Upper lobe of left lung (tissue), 6 donors: ENCODE measurements around the gene PEX14. TPM values are rescaled to one million over a fixed set of nuclear protein-coding genes. Genes with fewer than 3 reads are reported as not detected.

Experiments
- ATAC-seq, 2 donors: fragments of 200-7000 bp; cut with Tn5 transposase; one replicate each; pipeline ENCODE4 v1.9.1; 2022; ENCODE audit warnings: mild to moderate bottlenecking in 2 of 2, moderate library complexity in 2 of 2; ENCODE audit not compliant: low FRiP score in 2 of 2
- DNase-seq, 2 donors: peaks; one replicate each; pipeline ENCODE4 v3.0.0-alpha.2; 2019 to 2020
- H3K27ac ChIP-seq, 4 donors: fragments of 200-600 bp; sonication (generic); one replicate each; pipeline ENCODE4 v1.5.1; 2016 to 2019
- H3K27me3 ChIP-seq, 4 donors: fragments of 200-600 bp; sonication (generic); one replicate each; pipeline ENCODE4 v1.5.1; 2017 to 2019
- H3K36me3 ChIP-seq, 4 donors: fragments of 200-600 bp; sonication (generic); one replicate each; pipeline ENCODE4 v1.5.1; 2016 to 2019
- H3K4me1 ChIP-seq, 4 donors: fragments of 200-600 bp; sonication (generic); one replicate each; pipeline ENCODE4 v1.5.1; 2018 to 2019
- H3K4me3 ChIP-seq, 4 donors: fragments of 200-600 bp; sonication (generic); one replicate each; pipeline ENCODE4 v1.5.1; 2017 to 2019; ENCODE audit warnings: mild to moderate bottlenecking in 2 of 4, moderate library complexity in 1 of 4
- H3K9me3 ChIP-seq, 4 donors: fragments of 200-600 bp; sonication (generic); one replicate each; pipeline ENCODE4 v1.5.1; 2018 to 2019
- EP300 ChIP-seq, 4 donors: sonication (generic); formaldehyde crosslinking; IDR thresholded peaks; one replicate each; pipeline ENCODE4 v1.5.1; 2017; ENCODE audit warnings: antibody characterized with exemption in 4 of 4, control low read depth in 2 of 4
- POLR2A ChIP-seq, 4 donors: fragments of 450-650 bp; IDR thresholded peaks; one replicate each; pipeline ENCODE4 v1.5.1; 2016 to 2017; ENCODE audit warnings: antibody characterized with exemption in 4 of 4, mild to moderate bottlenecking in 2 of 4
- POLR2AphosphoS5 ChIP-seq, 2 donors: sonication (generic); formaldehyde crosslinking; IDR thresholded peaks; one replicate each; pipeline ENCODE4 v1.5.1; 2017; ENCODE audit warnings: antibody characterized with exemption in 2 of 2
- WGBS, 2 donors: methylation state at CpG; one replicate each; pipeline ENCODE4 v1.1.5; 2017 to 2018; 5-methylcytosine and 5-hydroxymethylcytosine counted together
- total RNA-seq, 6 donors: library from RNA; depleted of rRNA in 4 of 6; stranded (reverse); fragments of >200 nt in 4 of 6; gene quantifications; one replicate each; pipeline versions ENCODE4 v1.1.0 to v1.2.1, GENCODE V29; 2016 to 2021
- TF ChIP-seq, protein P1 (sequence below), 6 experiments: fragments of 450-650 bp in 4 of 6; fragments of 200-600 bp in 2 of 6; sonication (generic) in 2 of 6; IDR thresholded peaks; one replicate each; pipeline ENCODE4 v1.5.1; 2016 to 2019; ENCODE audit warnings: antibody characterized with exemption in 6 of 6
- donor health status: DM: no; HTN: no; CAD: no; lungs with moderate emphysema.
- donor health status: DM: no; HTN: yes; CAD: no; lungs with severe emphysema.

Gene PEX14
- total RNA-seq, 6 donors from 2014 or later = 21.2 to 43.0 (median 29.9) TPM

DNA sequence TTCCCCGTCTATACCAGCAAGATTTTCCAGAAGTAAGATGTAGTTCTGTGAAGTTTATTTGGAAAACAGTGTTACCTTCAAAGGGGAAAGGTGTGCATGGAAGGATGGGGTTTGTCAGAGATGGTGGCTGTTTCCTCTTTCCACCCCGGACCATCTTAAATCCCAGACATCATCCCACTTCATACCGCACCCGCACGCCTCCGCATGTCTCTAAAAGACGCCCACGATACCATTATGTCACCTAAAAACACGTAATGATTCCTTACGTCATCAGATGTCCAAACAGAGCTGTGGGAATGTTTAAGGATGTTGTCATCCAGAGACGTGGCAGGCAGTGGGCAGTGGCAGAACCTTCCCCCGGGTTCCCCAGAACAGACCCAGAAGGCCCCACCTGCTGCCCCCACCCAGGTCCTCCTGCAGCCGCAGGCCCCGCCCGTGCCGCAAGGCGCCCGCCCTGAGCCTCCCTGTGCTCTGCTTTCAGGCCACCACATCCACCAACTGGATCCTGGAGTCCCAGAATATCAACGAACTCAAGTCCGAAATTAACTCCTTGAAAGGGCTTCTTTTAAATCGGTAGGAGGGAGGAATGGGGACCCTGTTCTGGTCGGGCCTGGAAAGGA lies 152.2 kb downstream of the PEX14 start:
- H3K36me3 ChIP-seq = peaks cover 0 to 53% (median 19%) of the 10 kb centered on the region in 4 donors
- DNase-seq (peak; percentile 15 to 71), ATAC-seq (no peak)
- 87 to 89% methylated on average over 17 to 22 of the region's 22 CpGs for WGBS, 2 donors
- no peaks in the 10 kb centered on the region for H3K9me3 ChIP-seq
- no peak overlapping the region for H3K4me3 ChIP-seq
- peaks cover 0 to 13% (median 7%) of the 10 kb centered on the region in 4 donors for H3K4me1 ChIP-seq
- no peaks in the 10 kb centered on the region for H3K27me3 ChIP-seq
- H3K27ac ChIP-seq = peak overlapping the region in 1 of 4 donors; percentile 42
- TF ChIP-seq POLR2A (IDR thresholded peaks at IDR 0.05) (no peak), EP300 (IDR thresholded peaks at IDR 0.05) (no peak), POLR2AphosphoS5 (IDR thresholded peaks at IDR 0.05) (no peak)
- TF ChIP-seq, protein P1, sequence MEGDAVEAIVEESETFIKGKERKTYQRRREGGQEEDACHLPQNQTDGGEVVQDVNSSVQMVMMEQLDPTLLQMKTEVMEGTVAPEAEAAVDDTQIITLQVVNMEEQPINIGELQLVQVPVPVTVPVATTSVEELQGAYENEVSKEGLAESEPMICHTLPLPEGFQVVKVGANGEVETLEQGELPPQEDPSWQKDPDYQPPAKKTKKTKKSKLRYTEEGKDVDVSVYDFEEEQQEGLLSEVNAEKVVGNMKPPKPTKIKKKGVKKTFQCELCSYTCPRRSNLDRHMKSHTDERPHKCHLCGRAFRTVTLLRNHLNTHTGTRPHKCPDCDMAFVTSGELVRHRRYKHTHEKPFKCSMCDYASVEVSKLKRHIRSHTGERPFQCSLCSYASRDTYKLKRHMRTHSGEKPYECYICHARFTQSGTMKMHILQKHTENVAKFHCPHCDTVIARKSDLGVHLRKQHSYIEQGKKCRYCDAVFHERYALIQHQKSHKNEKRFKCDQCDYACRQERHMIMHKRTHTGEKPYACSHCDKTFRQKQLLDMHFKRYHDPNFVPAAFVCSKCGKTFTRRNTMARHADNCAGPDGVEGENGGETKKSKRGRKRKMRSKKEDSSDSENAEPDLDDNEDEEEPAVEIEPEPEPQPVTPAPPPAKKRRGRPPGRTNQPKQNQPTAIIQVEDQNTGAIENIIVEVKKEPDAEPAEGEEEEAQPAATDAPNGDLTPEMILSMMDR (IDR thresholded peaks at IDR 0.05) = no peak

GRCh38 chr1:10628685-10629084 lies 153.9 kb downstream of the PEX14 start:
- ATAC-seq = no peak
- TF ChIP-seq, protein P1 (IDR thresholded peaks at IDR 0.05) = no peak
- TF ChIP-seq POLR2AphosphoS5 (IDR thresholded peaks at IDR 0.05) (no peak), POLR2A (IDR thresholded peaks at IDR 0.05) (no peak), EP300 (IDR thresholded peaks at IDR 0.05) (no peak)
- peak in 1 of 2 donors; percentile 20 for DNase-seq
- H3K9me3 ChIP-seq = no peaks in the 10 kb centered on the region
- peaks cover 0 to 39% (median 13%) of the 10 kb centered on the region in 4 donors for H3K36me3 ChIP-seq
- 65 to 80% methylated on average over 1 to 7 of the region's 7 CpGs for WGBS, 2 donors
- H3K27ac ChIP-seq = peak overlapping the region in 1 of 4 donors; percentile 18
- no peak overlapping the region for H3K4me3 ChIP-seq
- peaks cover 0 to 14% (median 7%) of the 10 kb centered on the region in 4 donors for H3K4me1 ChIP-seq
- H3K27me3 ChIP-seq = no peaks in the 10 kb centered on the region

- 90 to 97% methylated on average over 22 to 25 of the region's 25 CpGs for WGBS, 2 donors
- peak overlapping the region in 1 of 4 donors; percentile 18 for H3K27ac ChIP-seq
- DNase-seq = peak; percentile 19 to 69
- peaks cover 0 to 34% (median 10%) of the 10 kb centered on the region in 4 donors for H3K36me3 ChIP-seq
- H3K27me3 ChIP-seq = no peaks in the 10 kb centered on the region
- peaks cover 3 to 17% (median 9%) of the 10 kb centered on the region in 4 donors for H3K4me1 ChIP-seq
- no peak for ATAC-seq
- H3K9me3 ChIP-seq = no peaks in the 10 kb centered on the region
- H3K4me3 ChIP-seq = no peak overlapping the region
- TF ChIP-seq, protein P1 (IDR thresholded peaks at IDR 0.05) = no peak
- TF ChIP-seq EP300 (IDR thresholded peaks at IDR 0.05) (no peak), POLR2A (IDR thresholded peaks at IDR 0.05) (no peak), POLR2AphosphoS5 (IDR thresholded peaks at IDR 0.05) (no peak)
These were observed 154.5 kb downstream of the PEX14 start for GRCh38 chr1:10629091-10629815.

- no peak overlapping the region for H3K4me3 ChIP-seq
- H3K9me3 ChIP-seq = no peaks in the 10 kb centered on the region
- H3K4me1 ChIP-seq = peaks cover 10 to 25% (median 16%) of the 10 kb centered on the region in 4 donors
- peaks cover 0 to 26% (median 7%) of the 10 kb centered on the region in 4 donors for H3K36me3 ChIP-seq
- 88 to 94% methylated on average over 27 to 30 of the region's 36 CpGs for WGBS, 2 donors
- no peak overlapping the region for H3K27ac ChIP-seq
- ATAC-seq = no peak
- TF ChIP-seq, protein P1 (IDR thresholded peaks at IDR 0.05) = no peak
- TF ChIP-seq POLR2A (IDR thresholded peaks at IDR 0.05) (no peak), POLR2AphosphoS5 (IDR thresholded peaks at IDR 0.05) (no peak), EP300 (IDR thresholded peaks at IDR 0.05) (no peak)
- DNase-seq = peak; percentile 18 to 77
- no peaks in the 10 kb centered on the region for H3K27me3 ChIP-seq
These were observed 155.2 kb downstream of the PEX14 start for GRCh38 chr1:10629816-10630571.
